Measurements from ENCODE around the gene BARX2.

The BARX2 gene

DNA sequence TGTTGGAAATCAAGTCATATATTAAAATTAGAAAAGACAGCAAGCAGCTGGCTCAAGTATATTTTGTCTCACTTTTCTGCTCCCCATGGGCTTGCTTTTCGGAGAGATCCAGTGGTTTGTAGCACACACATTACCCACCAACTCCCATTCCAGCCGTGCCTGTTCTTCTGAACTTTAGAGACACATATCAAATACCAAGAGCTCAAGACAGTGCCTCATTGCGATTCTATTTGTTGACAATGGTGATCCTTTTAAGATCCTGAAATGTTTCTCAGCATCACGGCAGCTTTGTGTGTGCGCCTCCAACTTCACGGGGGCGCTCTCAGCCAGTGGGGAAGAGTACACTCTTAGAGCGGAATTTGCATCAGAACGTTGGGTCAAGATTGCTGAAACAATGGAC, 52.9 kb downstream of the BARX2 start:
- Histone ChIP-seq H3K4me1 (ENCODE audit: control insufficient read depth in 2 of 2, insufficient read depth in 2 of 2, low read length in 2 of 2) (peaks cover 0 to 17% of the 10 kb centered on the region in 2 donors), H3K36me3 (ENCODE audit: control insufficient read depth in 2 of 2, insufficient read depth in 2 of 2, low read length in 2 of 2) (no peaks in the 10 kb centered on the region), H3K27me3 (ENCODE audit: control insufficient read depth in 2 of 2, insufficient read depth in 2 of 2, low read length in 2 of 2) (no peaks in the 10 kb centered on the region), H3K9me3 (ENCODE audit: control insufficient read depth in 2 of 2, low read length in 2 of 2) (no peaks in the 10 kb centered on the region), H3K9ac (ENCODE audit: low read depth in 1 of 2, low read length in 2 of 2) (no peak overlapping the region), H3K4me3 (ENCODE audit: low read length in 2 of 2) (no peak overlapping the region), H3K27ac (ENCODE audit: low read depth in 2 of 2, low read length in 2 of 2) (no peak overlapping the region)

GRCh38 chr11:129434641-129435498, 59.2 kb downstream of the BARX2 start:
- Histone ChIP-seq H3K9me3 (ENCODE audit: control insufficient read depth in 2 of 2, low read length in 2 of 2) (no peaks in the 10 kb centered on the region), H3K4me3 (ENCODE audit: low read length in 2 of 2) (no peak overlapping the region), H3K36me3 (ENCODE audit: control insufficient read depth in 2 of 2, insufficient read depth in 2 of 2, low read length in 2 of 2) (peaks cover 0 to 2% of the 10 kb centered on the region in 2 donors), H3K9ac (ENCODE audit: low read depth in 1 of 2, low read length in 2 of 2) (no peak overlapping the region), H3K27me3 (ENCODE audit: control insufficient read depth in 2 of 2, insufficient read depth in 2 of 2, low read length in 2 of 2) (no peaks in the 10 kb centered on the region), H3K4me1 (ENCODE audit: control insufficient read depth in 2 of 2, insufficient read depth in 2 of 2, low read length in 2 of 2) (no peaks in the 10 kb centered on the region), H3K27ac (ENCODE audit: low read depth in 2 of 2, low read length in 2 of 2) (no peak overlapping the region)

DNA sequence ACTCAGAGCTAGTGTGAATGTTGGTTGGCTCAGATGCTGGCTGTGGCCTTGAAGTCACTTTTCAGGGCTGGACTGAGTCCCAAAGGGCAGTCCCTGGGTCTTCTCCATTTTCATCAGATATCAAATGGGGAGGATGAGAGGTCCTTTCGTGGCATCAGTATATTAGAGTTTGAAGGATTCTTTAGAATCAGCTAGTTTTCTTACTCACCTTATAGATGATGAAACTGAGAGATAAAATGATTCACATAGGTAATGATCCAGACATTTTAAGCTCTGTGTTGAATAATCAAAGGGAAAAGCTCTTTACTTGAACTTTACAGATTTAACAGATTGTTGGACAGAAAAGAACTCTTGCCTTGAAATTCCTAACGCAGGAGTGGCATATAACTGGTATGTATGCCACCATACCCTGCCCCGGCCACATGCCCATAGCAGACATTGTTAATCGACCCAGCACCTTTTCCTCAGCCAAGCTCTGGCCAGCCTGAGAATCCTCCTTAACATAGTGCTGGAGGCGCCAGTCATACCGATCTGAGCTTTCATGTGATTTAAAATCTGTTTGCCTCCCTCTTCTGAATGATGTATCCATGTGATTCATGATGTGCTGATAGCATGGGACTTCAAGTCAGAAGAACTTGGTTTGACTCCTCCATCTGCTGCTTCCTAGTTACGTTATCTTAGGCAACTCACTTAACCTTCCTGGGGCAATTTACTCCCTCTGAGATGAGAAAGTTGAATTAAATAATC, 60.0 kb downstream of the BARX2 start:
- H3K4me1 ChIP-seq (ENCODE audit: control insufficient read depth in 2 of 2, insufficient read depth in 2 of 2, low read length in 2 of 2) = no peaks in the 10 kb centered on the region
- H3K36me3 ChIP-seq (ENCODE audit: control insufficient read depth in 2 of 2, insufficient read depth in 2 of 2, low read length in 2 of 2) = peaks cover 0 to 2% of the 10 kb centered on the region in 2 donors
- no peak overlapping the region for H3K4me3 ChIP-seq (ENCODE audit: low read length in 2 of 2)
- H3K27ac ChIP-seq (ENCODE audit: low read depth in 2 of 2, low read length in 2 of 2) = no peak overlapping the region
- no peaks in the 10 kb centered on the region for H3K27me3 ChIP-seq (ENCODE audit: control insufficient read depth in 2 of 2, insufficient read depth in 2 of 2, low read length in 2 of 2)
- no peak overlapping the region for H3K9ac ChIP-seq (ENCODE audit: low read depth in 1 of 2, low read length in 2 of 2)
- H3K9me3 ChIP-seq (ENCODE audit: control insufficient read depth in 2 of 2, low read length in 2 of 2) = no peaks in the 10 kb centered on the region

GRCh38 chr11:129436573-129436972, 60.9 kb downstream of the BARX2 start:
- Histone ChIP-seq H3K36me3 (ENCODE audit: control insufficient read depth in 2 of 2, insufficient read depth in 2 of 2, low read length in 2 of 2) (peaks cover 0 to 2% of the 10 kb centered on the region in 2 donors), H3K4me3 (ENCODE audit: low read length in 2 of 2) (no peak overlapping the region), H3K9ac (ENCODE audit: low read depth in 1 of 2, low read length in 2 of 2) (no peak overlapping the region), H3K9me3 (ENCODE audit: control insufficient read depth in 2 of 2, low read length in 2 of 2) (no peaks in the 10 kb centered on the region), H3K27ac (ENCODE audit: low read depth in 2 of 2, low read length in 2 of 2) (no peak overlapping the region), H3K27me3 (ENCODE audit: control insufficient read depth in 2 of 2, insufficient read depth in 2 of 2, low read length in 2 of 2) (no peaks in the 10 kb centered on the region), H3K4me1 (ENCODE audit: control insufficient read depth in 2 of 2, insufficient read depth in 2 of 2, low read length in 2 of 2) (no peaks in the 10 kb centered on the region)

- no peak overlapping the region for H3K27ac ChIP-seq (ENCODE audit: low read depth in 2 of 2, low read length in 2 of 2)
- H3K36me3 ChIP-seq (ENCODE audit: control insufficient read depth in 2 of 2, insufficient read depth in 2 of 2, low read length in 2 of 2) = peaks cover 0 to 2% of the 10 kb centered on the region in 2 donors
- no peak overlapping the region for H3K4me3 ChIP-seq (ENCODE audit: low read length in 2 of 2)
- H3K27me3 ChIP-seq (ENCODE audit: control insufficient read depth in 2 of 2, insufficient read depth in 2 of 2, low read length in 2 of 2) = no peaks in the 10 kb centered on the region
- no peaks in the 10 kb centered on the region for H3K4me1 ChIP-seq (ENCODE audit: control insufficient read depth in 2 of 2, insufficient read depth in 2 of 2, low read length in 2 of 2)
- H3K9ac ChIP-seq (ENCODE audit: low read depth in 1 of 2, low read length in 2 of 2) = no peak overlapping the region
- no peaks in the 10 kb centered on the region for H3K9me3 ChIP-seq (ENCODE audit: control insufficient read depth in 2 of 2, low read length in 2 of 2)
Measured at GRCh38 chr11:129440028-129440713, 64.5 kb downstream of the BARX2 start.

DNA sequence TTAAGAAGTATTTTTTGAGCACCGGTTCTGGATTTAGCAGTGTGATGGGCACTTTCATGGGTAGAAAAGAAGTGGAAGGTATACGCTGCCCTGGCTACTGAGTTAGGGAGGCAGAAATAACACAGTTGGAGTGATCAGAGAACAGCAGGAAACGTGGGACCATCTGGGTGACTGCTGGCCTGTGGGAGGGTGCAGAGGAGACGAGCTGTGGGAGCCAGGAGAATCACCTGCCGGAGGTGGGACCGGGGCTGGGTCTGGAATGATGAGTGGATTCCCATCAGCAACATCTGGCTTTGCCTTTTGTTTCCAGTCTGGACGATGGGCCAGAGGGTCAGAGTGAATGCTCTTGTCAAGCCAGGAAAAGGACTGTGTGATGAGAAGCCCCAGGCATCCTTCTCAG, 66.5 kb downstream of the BARX2 start:
- Histone ChIP-seq H3K4me3 (ENCODE audit: low read length in 2 of 2) (no peak overlapping the region), H3K27ac (ENCODE audit: low read depth in 2 of 2, low read length in 2 of 2) (no peak overlapping the region), H3K36me3 (ENCODE audit: control insufficient read depth in 2 of 2, insufficient read depth in 2 of 2, low read length in 2 of 2) (peaks cover 0 to 2% of the 10 kb centered on the region in 2 donors), H3K9me3 (ENCODE audit: control insufficient read depth in 2 of 2, low read length in 2 of 2) (no peaks in the 10 kb centered on the region), H3K9ac (ENCODE audit: low read depth in 1 of 2, low read length in 2 of 2) (no peak overlapping the region), H3K4me1 (ENCODE audit: control insufficient read depth in 2 of 2, insufficient read depth in 2 of 2, low read length in 2 of 2) (no peaks in the 10 kb centered on the region), H3K27me3 (ENCODE audit: control insufficient read depth in 2 of 2, insufficient read depth in 2 of 2, low read length in 2 of 2) (no peaks in the 10 kb centered on the region)

GRCh38 chr11:129443276-129443675, 67.6 kb downstream of the BARX2 start:
- H3K9ac ChIP-seq (ENCODE audit: low read depth in 1 of 2, low read length in 2 of 2) = no peak overlapping the region
- no peaks in the 10 kb centered on the region for H3K27me3 ChIP-seq (ENCODE audit: control insufficient read depth in 2 of 2, insufficient read depth in 2 of 2, low read length in 2 of 2)
- no peak overlapping the region for H3K4me3 ChIP-seq (ENCODE audit: low read length in 2 of 2)
- H3K9me3 ChIP-seq (ENCODE audit: control insufficient read depth in 2 of 2, low read length in 2 of 2) = peaks cover 0 to 2% of the 10 kb centered on the region in 2 donors
- no peak overlapping the region for H3K27ac ChIP-seq (ENCODE audit: low read depth in 2 of 2, low read length in 2 of 2)
- no peaks in the 10 kb centered on the region for H3K4me1 ChIP-seq (ENCODE audit: control insufficient read depth in 2 of 2, insufficient read depth in 2 of 2, low read length in 2 of 2)
- H3K36me3 ChIP-seq (ENCODE audit: control insufficient read depth in 2 of 2, insufficient read depth in 2 of 2, low read length in 2 of 2) = no peaks in the 10 kb centered on the region

GRCh38 chr11:129444274-129444673, 68.6 kb downstream of the BARX2 start:
- H3K9ac ChIP-seq (ENCODE audit: low read depth in 1 of 2, low read length in 2 of 2) = no peak overlapping the region
- no peaks in the 10 kb centered on the region for H3K27me3 ChIP-seq (ENCODE audit: control insufficient read depth in 2 of 2, insufficient read depth in 2 of 2, low read length in 2 of 2)
- no peak overlapping the region for H3K27ac ChIP-seq (ENCODE audit: low read depth in 2 of 2, low read length in 2 of 2)
- no peak overlapping the region for H3K4me3 ChIP-seq (ENCODE audit: low read length in 2 of 2)
- H3K36me3 ChIP-seq (ENCODE audit: control insufficient read depth in 2 of 2, insufficient read depth in 2 of 2, low read length in 2 of 2) = no peaks in the 10 kb centered on the region
- no peaks in the 10 kb centered on the region for H3K4me1 ChIP-seq (ENCODE audit: control insufficient read depth in 2 of 2, insufficient read depth in 2 of 2, low read length in 2 of 2)
- peaks cover 0 to 2% of the 10 kb centered on the region in 2 donors for H3K9me3 ChIP-seq (ENCODE audit: control insufficient read depth in 2 of 2, low read length in 2 of 2)

GRCh38 chr11:129445226-129445625, 69.6 kb downstream of the BARX2 start:
- no peaks in the 10 kb centered on the region for H3K4me1 ChIP-seq (ENCODE audit: control insufficient read depth in 2 of 2, insufficient read depth in 2 of 2, low read length in 2 of 2)
- peaks cover 0 to 2% of the 10 kb centered on the region in 2 donors for H3K9me3 ChIP-seq (ENCODE audit: control insufficient read depth in 2 of 2, low read length in 2 of 2)
- no peaks in the 10 kb centered on the region for H3K36me3 ChIP-seq (ENCODE audit: control insufficient read depth in 2 of 2, insufficient read depth in 2 of 2, low read length in 2 of 2)
- no peak overlapping the region for H3K4me3 ChIP-seq (ENCODE audit: low read length in 2 of 2)
- H3K9ac ChIP-seq (ENCODE audit: low read depth in 1 of 2, low read length in 2 of 2) = no peak overlapping the region
- H3K27ac ChIP-seq (ENCODE audit: low read depth in 2 of 2, low read length in 2 of 2) = no peak overlapping the region
- H3K27me3 ChIP-seq (ENCODE audit: control insufficient read depth in 2 of 2, insufficient read depth in 2 of 2, low read length in 2 of 2) = no peaks in the 10 kb centered on the region

DNA sequence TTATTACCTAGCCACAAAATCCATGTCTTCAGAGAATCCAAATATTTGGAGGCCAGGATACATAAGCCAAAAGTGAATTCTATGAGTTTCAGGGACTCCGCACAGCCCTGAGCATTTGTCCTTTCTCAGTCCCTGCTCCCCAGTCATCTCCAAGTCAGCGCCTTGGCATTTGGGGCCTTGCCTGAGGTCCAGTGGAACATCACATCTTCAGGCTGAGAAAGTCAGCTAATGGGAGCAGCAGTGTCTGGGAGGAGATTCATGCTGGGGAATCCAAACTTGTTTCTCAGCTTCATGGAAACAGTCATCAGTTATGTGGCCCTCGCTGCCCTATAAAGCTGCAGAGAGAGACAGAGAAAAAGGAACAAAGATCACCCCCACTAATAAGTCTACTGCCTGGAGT, 70.9 kb downstream of the BARX2 start:
- no peak overlapping the region for H3K27ac ChIP-seq (ENCODE audit: low read depth in 2 of 2, low read length in 2 of 2)
- H3K36me3 ChIP-seq (ENCODE audit: control insufficient read depth in 2 of 2, insufficient read depth in 2 of 2, low read length in 2 of 2) = no peaks in the 10 kb centered on the region
- no peaks in the 10 kb centered on the region for H3K27me3 ChIP-seq (ENCODE audit: control insufficient read depth in 2 of 2, insufficient read depth in 2 of 2, low read length in 2 of 2)

More for the DNA sequence above, 70.9 kb downstream of the BARX2 start:
- H3K4me1 ChIP-seq (ENCODE audit: control insufficient read depth in 2 of 2, insufficient read depth in 2 of 2, low read length in 2 of 2) = no peaks in the 10 kb centered on the region
- H3K4me3 ChIP-seq (ENCODE audit: low read length in 2 of 2) = no peak overlapping the region
- peaks cover 0 to 2% of the 10 kb centered on the region in 2 donors for H3K9me3 ChIP-seq (ENCODE audit: control insufficient read depth in 2 of 2, low read length in 2 of 2)
- H3K9ac ChIP-seq (ENCODE audit: low read depth in 1 of 2, low read length in 2 of 2) = no peak overlapping the region
